Suppressor macrophage (primary cell): ENCODE data around the gene ZNF493.
A peak's percentile ranks its signal among the peaks of the same experiment; 100 is the strongest.

Experiments
- DNase-seq, 4 experiments: peaks; one replicate each; pipeline ENCODE4 v3.0.0-alpha.2; 2020 to 2022

The ZNF493 gene

DNA sequence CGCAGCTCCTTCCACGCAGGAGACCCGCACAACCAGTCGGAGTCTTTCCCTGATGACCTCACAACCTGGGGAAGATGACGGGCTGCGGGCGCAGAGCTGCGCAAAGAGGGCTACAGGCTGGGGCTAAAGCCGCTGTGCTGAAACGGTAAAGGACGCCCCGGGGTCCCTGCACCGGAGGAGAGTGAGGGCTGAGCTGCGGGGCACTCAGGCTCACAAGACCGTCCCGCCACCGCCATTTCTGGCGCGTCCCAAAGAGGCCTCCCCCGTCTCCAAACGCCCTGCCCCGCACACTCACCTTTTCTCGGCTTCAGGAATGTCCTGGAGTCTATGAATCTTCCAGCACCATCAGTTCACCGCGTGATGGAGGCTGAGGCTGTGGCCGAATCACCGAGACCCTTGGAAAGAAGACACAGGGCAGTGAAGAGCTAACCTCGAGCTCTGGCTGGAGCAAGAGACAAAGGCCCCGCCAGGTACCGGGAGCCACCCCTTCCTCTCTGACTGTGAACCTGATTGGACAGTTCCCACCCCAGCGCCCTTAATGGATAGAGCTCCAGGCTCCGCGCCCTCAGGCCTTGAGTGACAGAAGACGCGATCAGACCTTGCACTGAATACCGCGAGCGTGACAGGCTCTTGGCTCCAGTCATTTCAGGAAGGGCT lies 66.6 kb downstream of the ZNF493 start:
- peak in 3 of 4 experiments; percentile 10 to 35 (median 25) for DNase-seq

DNA sequence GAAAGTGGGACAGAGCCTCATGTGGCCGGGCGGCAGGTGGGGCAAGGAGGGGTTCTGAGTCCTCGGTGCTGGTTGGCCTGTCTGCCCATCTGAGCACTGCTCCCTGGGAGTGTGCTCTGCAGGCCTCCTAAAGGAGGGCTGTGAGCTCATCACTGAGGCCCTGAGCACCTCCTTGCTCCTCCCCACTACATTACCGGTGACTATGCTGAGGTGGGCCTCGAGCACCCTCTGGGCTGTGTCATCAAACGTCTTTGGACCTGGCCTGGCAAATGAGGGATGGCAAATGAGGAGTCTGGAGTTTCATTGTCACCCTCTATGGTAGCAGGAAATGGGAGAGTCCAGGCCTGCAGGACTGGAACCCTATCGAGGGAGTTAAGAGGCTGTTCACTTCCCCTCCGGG lies 69.7 kb downstream of the ZNF493 start:
- no peak for DNase-seq

DNA sequence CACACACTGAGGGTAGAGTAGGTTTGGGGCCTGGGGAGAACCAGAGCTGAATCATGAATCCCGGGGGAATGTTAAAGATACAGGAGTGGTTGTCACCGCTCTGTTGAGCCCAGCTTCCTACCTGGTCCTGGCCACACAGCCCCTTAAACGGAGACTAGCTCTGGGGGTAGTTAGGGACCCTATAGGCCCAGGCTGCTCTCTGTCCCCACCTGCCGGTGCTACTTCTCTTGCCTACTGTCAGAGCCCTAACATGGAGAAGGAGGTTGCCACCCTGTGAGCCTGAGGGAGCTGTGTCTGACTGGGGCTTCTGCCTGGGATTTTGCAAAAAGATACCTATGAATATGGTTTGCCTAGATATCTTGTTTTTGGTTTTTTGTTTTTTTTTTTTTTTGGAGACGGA lies 71.9 kb downstream of the ZNF493 start:
- no peak for DNase-seq

DNA sequence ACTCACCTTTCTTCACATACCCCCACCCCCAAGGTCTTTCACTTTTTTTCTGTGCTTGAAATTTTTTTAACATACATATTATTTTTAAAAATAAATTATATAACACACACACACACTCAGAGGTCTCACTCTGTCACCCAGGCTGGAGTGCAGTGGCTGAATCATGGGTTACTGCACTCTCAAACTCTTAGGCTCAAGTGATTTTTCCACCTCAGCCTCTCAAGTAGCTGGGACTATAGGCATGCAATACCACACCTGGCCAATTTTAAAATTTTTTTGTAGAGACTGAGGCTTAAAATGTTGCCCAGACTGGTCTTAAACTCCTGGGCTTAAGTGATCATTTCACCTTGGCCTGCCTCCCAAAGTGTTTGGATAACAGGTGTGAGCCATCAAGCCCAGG lies 75.6 kb downstream of the ZNF493 start:
- DNase-seq, result no peak

DNA sequence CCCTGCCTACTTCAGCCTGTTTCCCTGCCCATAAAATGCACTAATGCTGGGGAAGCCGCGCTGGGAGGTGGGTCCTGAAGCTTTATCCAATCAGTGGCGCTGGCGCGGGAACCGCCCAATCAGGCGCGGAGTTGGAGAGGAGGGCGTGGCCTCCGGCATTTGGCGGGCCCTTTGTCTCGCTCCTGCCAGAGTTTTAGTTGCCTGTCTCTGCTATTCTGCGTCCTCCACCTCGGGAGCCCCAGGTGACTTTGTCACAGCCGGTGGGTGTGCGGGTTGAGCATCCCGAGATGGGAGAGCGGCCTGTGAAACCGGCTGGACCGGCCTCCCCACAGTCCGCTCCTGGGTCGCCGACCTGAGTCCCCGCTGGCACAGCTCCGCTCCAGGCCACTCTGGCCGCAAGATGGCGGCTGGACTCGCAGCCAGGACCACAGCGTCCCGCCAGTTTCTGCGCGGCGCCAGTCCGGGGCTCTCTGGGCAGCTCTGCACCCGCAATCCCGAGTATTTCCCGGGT lies 77.8 kb downstream of the ZNF493 start:
- DNase-seq, result peak; percentile 81 to 90 (median 84)
